K562 (cell line): ENCODE measurements around the gene OXA1L. TPM values are rescaled to one million over a fixed set of nuclear protein-coding genes. Genes with fewer than 3 reads are reported as not detected.

Experiments
- ATF1 ChIP-seq, 2 experiments: fragments of 450-650 bp in 1 of 2; IDR thresholded peaks; 2 replicates each; pipeline ENCODE4 v1.6.1; 2016; ENCODE audit warnings: missing compliant biosample characterization in 1 of 2, missing genetic modification characterization in 1 of 2
- CEBPG ChIP-seq, 3 experiments: fragments of 200-800 bp in 1 of 3; sonication (Bioruptor generic) in 1 of 3; sonication (generic) in 1 of 3; formaldehyde crosslinking in 1 of 3; IDR thresholded peaks in 2 of 3; conservative IDR thresholded peaks in 1 of 3; 2 replicates each; pipeline versions ENCODE4 v1.6.1 to v1.8.0; 2016 to 2022; ENCODE audit warnings: missing compliant biosample characterization in 2 of 3, missing genetic modification characterization in 2 of 3, mild to moderate bottlenecking in 1 of 3, missing genetic modification reagents in 1 of 3
- EHMT2 ChIP-seq: fragments of 450-650 bp; IDR thresholded peaks from 2 replicates; pipeline ENCODE4 v1.6.1; 2018; ENCODE audit warnings: antibody characterized with exemption
- FOXJ3 ChIP-seq: sonication (generic); formaldehyde crosslinking; IDR thresholded peaks from 2 replicates; pipeline ENCODE4 v1.4.0; 2020; ENCODE audit warnings: mild to moderate bottlenecking, missing genetic modification reagents
- MYC ChIP-seq, 2 experiments: fragments of 250-450 bp in 1 of 2; sonication (Bioruptor Pico) in 1 of 2; IDR thresholded peaks; 2 replicates each; pipeline versions ENCODE4 v1.5.1 to v1.6.1; 2012 to 2021; ENCODE audit warnings: low read depth in 2 of 2, borderline replicate concordance in 1 of 2, improper control_type of control experiment in 1 of 2, low read length in 1 of 2, mild to moderate bottlenecking in 1 of 2, moderate library complexity in 1 of 2
- PTTG1 ChIP-seq: fragments of 450-650 bp; IDR thresholded peaks from 2 replicates; pipeline ENCODE4 v1.6.1; 2016; ENCODE audit warnings: low read depth, mild to moderate bottlenecking, missing genetic modification characterization, missing compliant biosample characterization
- RCOR1 ChIP-seq, 2 experiments: IDR thresholded peaks; 2 replicates each; pipeline ENCODE4 v1.6.1; 2012; ENCODE audit warnings: low read depth in 2 of 2, low read length in 2 of 2, borderline replicate concordance in 1 of 2, improper control_type of control experiment in 1 of 2
- SP2 ChIP-seq: IDR thresholded peaks from 2 replicates; pipeline ENCODE4 v1.6.1; 2011; ENCODE audit warnings: mild to moderate bottlenecking, low read depth, low read length, moderate library complexity; ENCODE audit not compliant: poor library complexity, severe bottlenecking; ENCODE audit errors: extremely low read depth
- ZC3H11A ChIP-seq: IDR thresholded peaks from 2 replicates; pipeline ENCODE4 v1.6.1; 2012; ENCODE audit warnings: low read depth, low read length, improper control_type of control experiment
- ZEB2 ChIP-seq: fragments of 450-650 bp; IDR thresholded peaks from 2 replicates; pipeline ENCODE4 v1.6.1; 2016
- ZNF778 ChIP-seq: fragments of 450-650 bp; formaldehyde crosslinking; IDR thresholded peaks from 2 replicates; pipeline ENCODE4 v1.4.0; 2020; ENCODE audit warnings: mild to moderate bottlenecking, moderate library complexity
- ZSCAN29 ChIP-seq: fragments of 450-650 bp; IDR thresholded peaks from 2 replicates; pipeline ENCODE4 v1.6.1; 2017
- polyA plus RNA-seq, 8 experiments: library from polyadenylated mRNA; depleted of rRNA in 4 of 8; stranded (reverse) in 5 of 8; unstranded in 3 of 8; fragments of >200 nt; fragmentation: Nextera tagmentation in 2 of 8; fragmentation: Illumina TruSeq in 1 of 8; extraction: Ambion mirVana in 2 of 8; extraction: Trizol in 1 of 8; gene quantifications; 2 replicates each; pipeline versions ENCODE4 v1.2.1 to v1.2.3, GENCODE V29; 2011 to 2014; ENCODE audit warnings: inconsistent platforms in 1 of 8, missing spikeins in 1 of 8
- total RNA-seq, 7 experiments: library from RNA; depleted of rRNA in 6 of 7; stranded (reverse); fragments of >200 nt in 6 of 7; fragmentation: Illumina TruSeq in 2 of 7; extraction: Trizol in 2 of 7; gene quantifications; 2 replicates each; pipeline versions ENCODE4 v1.2.1 to v1.2.3, GENCODE V29; 2011 to 2021; ENCODE audit warnings: low replicate concordance in 1 of 7
- TF ChIP-seq, protein P1 (sequence below): fragments of 450-650 bp; IDR thresholded peaks from 2 replicates; pipeline ENCODE4 v1.6.1; 2016; ENCODE audit warnings: mild to moderate bottlenecking
- TF ChIP-seq, protein P2 (sequence below): fragments of 250-450 bp; sonication (Bioruptor Pico); IDR thresholded peaks from 2 replicates; pipeline ENCODE4 v1.4.0; 2020; ENCODE audit warnings: mild to moderate bottlenecking, moderate library complexity
- TF ChIP-seq, protein P3 (sequence below): sonication (generic); formaldehyde crosslinking; IDR thresholded peaks from 2 replicates; pipeline ENCODE4 v1.8.1; 2022; ENCODE audit warnings: missing genetic modification reagents
- TF ChIP-seq, protein P4 (sequence below), 2 experiments: fragments of 150-350 bp in 1 of 2; IDR thresholded peaks; 2 replicates each; pipeline ENCODE4 v1.6.1; 2012 to 2016; ENCODE audit warnings: low read depth in 2 of 2, low read length in 2 of 2, mild to moderate bottlenecking in 1 of 2, moderate library complexity in 1 of 2
- TF ChIP-seq, protein P5 (sequence below), 2 experiments: fragments of 450-650 bp in 1 of 2; sonication (generic) in 1 of 2; formaldehyde crosslinking in 1 of 2; IDR thresholded peaks in 1 of 2; conservative IDR thresholded peaks in 1 of 2; 2 replicates each; pipeline versions ENCODE4 v1.6.1 to v1.8.1; 2016 to 2023; ENCODE audit warnings: mild to moderate bottlenecking in 2 of 2, moderate library complexity in 2 of 2, inconsistent platforms in 1 of 2, missing genetic modification reagents in 1 of 2

Gene OXA1L
- total and polyA plus RNA-seq, 9 of the 15 experiments (the other 6 are each of a cell fraction or from before 2014, with no cell fraction given) = 100 to 204 (median 145) TPM

DNA sequence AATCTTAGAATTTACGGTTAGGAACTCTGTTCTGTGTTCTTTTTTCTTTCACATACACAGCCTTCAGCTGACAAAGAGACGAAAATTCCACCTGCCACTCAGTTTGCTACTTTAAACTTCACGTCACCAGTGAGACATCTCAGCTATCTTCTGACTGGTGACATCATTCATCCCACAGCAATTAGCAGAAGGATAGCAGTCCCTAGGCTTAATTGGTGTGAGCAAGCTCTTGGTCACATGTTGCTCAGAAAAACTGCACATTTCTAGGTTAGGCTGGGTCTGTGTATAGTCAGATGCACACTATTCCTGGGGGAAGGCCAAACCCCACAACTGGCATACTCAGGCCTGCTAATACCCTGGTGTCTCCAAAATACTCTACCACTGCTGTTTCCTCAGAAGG lies 24.8 kb downstream of the OXA1L start (continued):
- TF ChIP-seq, protein P1, sequence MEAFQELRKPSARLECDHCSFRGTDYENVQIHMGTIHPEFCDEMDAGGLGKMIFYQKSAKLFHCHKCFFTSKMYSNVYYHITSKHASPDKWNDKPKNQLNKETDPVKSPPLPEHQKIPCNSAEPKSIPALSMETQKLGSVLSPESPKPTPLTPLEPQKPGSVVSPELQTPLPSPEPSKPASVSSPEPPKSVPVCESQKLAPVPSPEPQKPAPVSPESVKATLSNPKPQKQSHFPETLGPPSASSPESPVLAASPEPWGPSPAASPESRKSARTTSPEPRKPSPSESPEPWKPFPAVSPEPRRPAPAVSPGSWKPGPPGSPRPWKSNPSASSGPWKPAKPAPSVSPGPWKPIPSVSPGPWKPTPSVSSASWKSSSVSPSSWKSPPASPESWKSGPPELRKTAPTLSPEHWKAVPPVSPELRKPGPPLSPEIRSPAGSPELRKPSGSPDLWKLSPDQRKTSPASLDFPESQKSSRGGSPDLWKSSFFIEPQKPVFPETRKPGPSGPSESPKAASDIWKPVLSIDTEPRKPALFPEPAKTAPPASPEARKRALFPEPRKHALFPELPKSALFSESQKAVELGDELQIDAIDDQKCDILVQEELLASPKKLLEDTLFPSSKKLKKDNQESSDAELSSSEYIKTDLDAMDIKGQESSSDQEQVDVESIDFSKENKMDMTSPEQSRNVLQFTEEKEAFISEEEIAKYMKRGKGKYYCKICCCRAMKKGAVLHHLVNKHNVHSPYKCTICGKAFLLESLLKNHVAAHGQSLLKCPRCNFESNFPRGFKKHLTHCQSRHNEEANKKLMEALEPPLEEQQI = no peak
- TF ChIP-seq ZNF778 (no peak), FOXJ3 (CRISPR knock-in tag) (no peak), PTTG1 (tag) (no peak), MYC (IDR thresholded peaks at IDR 0.05; ENCODE audit: low read depth, low read length) (0 out of 2 replicates have a peak, but pooled peaks have one; percentile 45), MYC (CRISPR knock-in tag; IDR thresholded peaks at IDR 0.05; ENCODE audit: borderline replicate concordance, low read depth) (no peak), ZSCAN29 (no peak), ZC3H11A (no peak), ZEB2 (no peak), EHMT2 (no peak), RCOR1 (IDR thresholded peaks at IDR 0.05; ENCODE audit: borderline replicate concordance in 1 of 2, low read depth in 2 of 2, low read length in 2 of 2) (peak in 1 of 2 experiments; percentile 45; a peak in 1 of 4 replicates), ATF1 (CRISPR knock-in tag; IDR thresholded peaks at IDR 0.05) (no peak), ATF1 (tag; IDR thresholded peaks at IDR 0.05) (peak; percentile 86), CEBPG (CRISPR knock-in tag; IDR thresholded peaks at IDR 0.05) (no peak), CEBPG (tag; conservative IDR thresholded peaks at IDR 0.05 in 1 of 2, IDR thresholded peaks at IDR 0.05 in 1 of 2) (no peak), SP2 (no peak)
- TF ChIP-seq, protein P2, sequence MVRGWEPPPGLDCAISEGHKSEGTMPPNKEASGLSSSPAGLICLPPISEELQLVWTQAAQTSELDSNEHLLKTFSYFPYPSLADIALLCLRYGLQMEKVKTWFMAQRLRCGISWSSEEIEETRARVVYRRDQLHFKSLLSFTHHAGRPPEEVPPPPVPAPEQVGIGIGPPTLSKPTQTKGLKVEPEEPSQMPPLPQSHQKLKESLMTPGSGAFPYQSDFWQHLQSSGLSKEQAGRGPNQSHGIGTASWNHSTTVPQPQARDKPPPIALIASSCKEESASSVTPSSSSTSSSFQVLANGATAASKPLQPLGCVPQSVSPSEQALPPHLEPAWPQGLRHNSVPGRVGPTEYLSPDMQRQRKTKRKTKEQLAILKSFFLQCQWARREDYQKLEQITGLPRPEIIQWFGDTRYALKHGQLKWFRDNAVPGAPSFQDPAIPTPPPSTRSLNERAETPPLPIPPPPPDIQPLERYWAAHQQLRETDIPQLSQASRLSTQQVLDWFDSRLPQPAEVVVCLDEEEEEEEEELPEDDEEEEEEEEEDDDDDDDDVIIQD (CRISPR knock-in tag) = no peak
- TF ChIP-seq, protein P3, sequence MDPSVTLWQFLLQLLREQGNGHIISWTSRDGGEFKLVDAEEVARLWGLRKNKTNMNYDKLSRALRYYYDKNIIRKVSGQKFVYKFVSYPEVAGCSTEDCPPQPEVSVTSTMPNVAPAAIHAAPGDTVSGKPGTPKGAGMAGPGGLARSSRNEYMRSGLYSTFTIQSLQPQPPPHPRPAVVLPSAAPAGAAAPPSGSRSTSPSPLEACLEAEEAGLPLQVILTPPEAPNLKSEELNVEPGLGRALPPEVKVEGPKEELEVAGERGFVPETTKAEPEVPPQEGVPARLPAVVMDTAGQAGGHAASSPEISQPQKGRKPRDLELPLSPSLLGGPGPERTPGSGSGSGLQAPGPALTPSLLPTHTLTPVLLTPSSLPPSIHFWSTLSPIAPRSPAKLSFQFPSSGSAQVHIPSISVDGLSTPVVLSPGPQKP (CRISPR knock-in tag) = no peak
- TF ChIP-seq, protein P4, sequence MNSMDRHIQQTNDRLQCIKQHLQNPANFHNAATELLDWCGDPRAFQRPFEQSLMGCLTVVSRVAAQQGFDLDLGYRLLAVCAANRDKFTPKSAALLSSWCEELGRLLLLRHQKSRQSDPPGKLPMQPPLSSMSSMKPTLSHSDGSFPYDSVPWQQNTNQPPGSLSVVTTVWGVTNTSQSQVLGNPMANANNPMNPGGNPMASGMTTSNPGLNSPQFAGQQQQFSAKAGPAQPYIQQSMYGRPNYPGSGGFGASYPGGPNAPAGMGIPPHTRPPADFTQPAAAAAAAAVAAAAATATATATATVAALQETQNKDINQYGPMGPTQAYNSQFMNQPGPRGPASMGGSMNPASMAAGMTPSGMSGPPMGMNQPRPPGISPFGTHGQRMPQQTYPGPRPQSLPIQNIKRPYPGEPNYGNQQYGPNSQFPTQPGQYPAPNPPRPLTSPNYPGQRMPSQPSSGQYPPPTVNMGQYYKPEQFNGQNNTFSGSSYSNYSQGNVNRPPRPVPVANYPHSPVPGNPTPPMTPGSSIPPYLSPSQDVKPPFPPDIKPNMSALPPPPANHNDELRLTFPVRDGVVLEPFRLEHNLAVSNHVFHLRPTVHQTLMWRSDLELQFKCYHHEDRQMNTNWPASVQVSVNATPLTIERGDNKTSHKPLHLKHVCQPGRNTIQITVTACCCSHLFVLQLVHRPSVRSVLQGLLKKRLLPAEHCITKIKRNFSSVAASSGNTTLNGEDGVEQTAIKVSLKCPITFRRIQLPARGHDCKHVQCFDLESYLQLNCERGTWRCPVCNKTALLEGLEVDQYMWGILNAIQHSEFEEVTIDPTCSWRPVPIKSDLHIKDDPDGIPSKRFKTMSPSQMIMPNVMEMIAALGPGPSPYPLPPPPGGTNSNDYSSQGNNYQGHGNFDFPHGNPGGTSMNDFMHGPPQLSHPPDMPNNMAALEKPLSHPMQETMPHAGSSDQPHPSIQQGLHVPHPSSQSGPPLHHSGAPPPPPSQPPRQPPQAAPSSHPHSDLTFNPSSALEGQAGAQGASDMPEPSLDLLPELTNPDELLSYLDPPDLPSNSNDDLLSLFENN (IDR thresholded peaks at IDR 0.05; ENCODE audit: low read depth in 2 of 2, low read length in 2 of 2) = no peak
- TF ChIP-seq, protein P5, sequence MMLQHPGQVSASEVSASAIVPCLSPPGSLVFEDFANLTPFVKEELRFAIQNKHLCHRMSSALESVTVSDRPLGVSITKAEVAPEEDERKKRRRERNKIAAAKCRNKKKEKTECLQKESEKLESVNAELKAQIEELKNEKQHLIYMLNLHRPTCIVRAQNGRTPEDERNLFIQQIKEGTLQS (IDR thresholded peaks at IDR 0.05) = peak; percentile 95
- TF ChIP-seq, protein P5 (CRISPR knock-in tag; conservative IDR thresholded peaks at IDR 0.05) = no peak
